Mucosa of descending colon (tissue), 3 donors: Measurements from ENCODE around the gene RELT. TPM values are rescaled to one million over a fixed set of nuclear protein-coding genes. Genes with fewer than 3 reads are reported as not detected.
A peak's percentile ranks its signal among the peaks of the same experiment; 100 is the strongest.

Source experiments
- ATAC-seq: fragments of 200-7000 bp; cut with Tn5 transposase; one replicate; pipeline ENCODE4 v1.9.1; 2020; ENCODE audit warnings: mild to moderate bottlenecking, moderate library complexity
- DNase-seq, 3 donors: peaks; one replicate each; pipeline ENCODE4 v3.0.0-alpha.2; 2020
- H3K36me3 ChIP-seq: fragments of 200-600 bp; one replicate; pipeline ENCODE4 v1.8.0; 2021; ENCODE audit warnings: low read depth, mild to moderate bottlenecking
- H3K4me1 ChIP-seq: fragments of 200-600 bp; one replicate; pipeline ENCODE4 v1.8.0; 2021; ENCODE audit warnings: low read depth, mild to moderate bottlenecking
- H3K4me3 ChIP-seq: fragments of 200-600 bp; one replicate; pipeline ENCODE4 v1.8.0; 2021; ENCODE audit warnings: mild to moderate bottlenecking
- H3K9me3 ChIP-seq: fragments of 200-600 bp; one replicate; pipeline ENCODE4 v1.8.0; 2021; ENCODE audit warnings: mild to moderate bottlenecking
- intact Hi-C, 2 donors: fragments of 100-400 bp; cut with DNase I in 1 of 2; cut with micrococcal nuclease in 1 of 2; formaldehyde crosslinking; loops; one replicate each; pipeline versions ENCODE4 v1.11.0 to v1.11.1; 2022; cut with DNase I, micrococcal nuclease
- total RNA-seq, 3 donors: library from RNA; stranded (reverse); fragmentation: NEBNext Ultra II Directional in 2 of 3; extraction: Animal tissue kit (Norgen Biotek cat#: 25700) in 2 of 3; gene quantifications; one replicate each; pipeline versions ENCODE4 v1.2.1 to v1.2.4, GENCODE V29; 2021 to 2023
- TF ChIP-seq, protein P1 (sequence below): fragments of 200-600 bp; IDR thresholded peaks from one replicate; pipeline ENCODE4 v1.8.0; 2022; ENCODE audit warnings: antibody characterized with exemption, mild to moderate bottlenecking
- donor health status: DM: no; HTN: no; CAD: no; lungs with moderate emphysema.
- donor health status: DM: no; HTN: no; CAD: no.
- donor health status: DM: no; HTN: yes; CAD: no.

RELT gene
- total RNA-seq, 3 donors from 2014 or later: 2.3 to 4.7 (median 4.4) TPM

DNA sequence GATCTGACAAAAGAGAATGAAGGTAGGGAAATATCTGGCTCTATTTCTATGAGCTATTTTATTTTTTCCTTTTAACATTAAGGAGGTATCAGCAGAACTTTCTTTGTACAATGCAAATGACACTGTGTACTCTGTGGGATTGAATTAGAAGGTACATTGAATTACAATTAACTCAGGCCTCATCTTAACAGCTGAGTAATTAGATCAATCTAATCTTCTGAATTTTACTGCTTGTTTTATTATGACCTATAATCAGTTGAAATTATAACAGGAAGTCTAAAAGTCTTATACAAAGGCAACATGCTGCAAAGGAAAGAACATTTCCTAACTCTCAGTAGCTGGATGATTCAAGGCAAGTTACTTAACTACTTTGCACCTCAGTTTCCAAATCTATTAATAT lies 69.8 kb downstream of the RELT start:
- no peaks in the 10 kb centered on the region for H3K9me3 ChIP-seq
- H3K4me1 ChIP-seq: peaks cover 4% of the 10 kb centered on the region
- peak; percentile 30 for ATAC-seq
- TF ChIP-seq, protein P1, sequence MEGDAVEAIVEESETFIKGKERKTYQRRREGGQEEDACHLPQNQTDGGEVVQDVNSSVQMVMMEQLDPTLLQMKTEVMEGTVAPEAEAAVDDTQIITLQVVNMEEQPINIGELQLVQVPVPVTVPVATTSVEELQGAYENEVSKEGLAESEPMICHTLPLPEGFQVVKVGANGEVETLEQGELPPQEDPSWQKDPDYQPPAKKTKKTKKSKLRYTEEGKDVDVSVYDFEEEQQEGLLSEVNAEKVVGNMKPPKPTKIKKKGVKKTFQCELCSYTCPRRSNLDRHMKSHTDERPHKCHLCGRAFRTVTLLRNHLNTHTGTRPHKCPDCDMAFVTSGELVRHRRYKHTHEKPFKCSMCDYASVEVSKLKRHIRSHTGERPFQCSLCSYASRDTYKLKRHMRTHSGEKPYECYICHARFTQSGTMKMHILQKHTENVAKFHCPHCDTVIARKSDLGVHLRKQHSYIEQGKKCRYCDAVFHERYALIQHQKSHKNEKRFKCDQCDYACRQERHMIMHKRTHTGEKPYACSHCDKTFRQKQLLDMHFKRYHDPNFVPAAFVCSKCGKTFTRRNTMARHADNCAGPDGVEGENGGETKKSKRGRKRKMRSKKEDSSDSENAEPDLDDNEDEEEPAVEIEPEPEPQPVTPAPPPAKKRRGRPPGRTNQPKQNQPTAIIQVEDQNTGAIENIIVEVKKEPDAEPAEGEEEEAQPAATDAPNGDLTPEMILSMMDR: no peak
- intact Hi-C loops: no loop called here
- no peak overlapping the region for H3K4me3 ChIP-seq
- H3K36me3 ChIP-seq: no peaks in the 10 kb centered on the region
- DNase-seq: no peak

GRCh38 chr11:73446766-73447165 lies 70.6 kb downstream of the RELT start:
- Histone ChIP-seq H3K36me3 (no peaks in the 10 kb centered on the region), H3K4me1 (peaks cover 4% of the 10 kb centered on the region), H3K9me3 (no peaks in the 10 kb centered on the region), H3K4me3 (no peak overlapping the region)
- ATAC-seq (no peak), DNase-seq (no peak)
- TF ChIP-seq, protein P1: no peak
- intact Hi-C loops: no loop called here

Other genes with a start within 250 kb of the RELT start
- 10 to 100 TPM; 15.7 to 41.6 (median 21.6) TPM for gene FCHSD2, start 234.1 kb upstream of the RELT start, total RNA-seq
- 10 to 100 TPM in 2 of 3 donors, 1 to 10 TPM in 1; 7.6 to 20.6 (median 14.5) TPM for gene P2RY2, start 158.1 kb upstream of the RELT start, total RNA-seq
- 1 to 10 TPM; 1.9 to 4.3 (median 2.8) TPM for gene P2RY6, start 104.1 kb upstream of the RELT start, total RNA-seq
- gene ARHGEF17, start 68.1 kb upstream of the RELT start, total RNA-seq: 10 to 100 TPM in 2 of 3 donors, 1 to 10 TPM in 1; 7.6 to 75.8 (median 13.6) TPM
- 10 to 100 TPM; 16.6 to 46.4 (median 19.9) TPM for gene FAM168A, start 221.7 kb downstream of the RELT start, total RNA-seq